KMS-11 (cell line): ENCODE data around the gene ZNF385A.

Source experiments
- H2AFZ ChIP-seq: fragments of 200-600 bp; sonication (generic); 2 replicates; pipeline ENCODE4 v1.6.1; 2016; ENCODE audit warnings: antibody characterized with exemption, mixed run types, low read depth
- H3K27ac ChIP-seq: fragments of 200-600 bp; sonication (generic); 2 replicates; pipeline ENCODE4 v1.6.1; 2016; ENCODE audit warnings: mild to moderate bottlenecking, mixed run types
- H3K27me3 ChIP-seq: fragments of 200-600 bp; sonication (generic); 2 replicates; pipeline ENCODE4 v1.6.1; 2017; ENCODE audit warnings: mild to moderate bottlenecking, low read depth, mixed run types, moderate library complexity; ENCODE audit not compliant: insufficient read depth
- H3K36me3 ChIP-seq: fragments of 200-600 bp; sonication (generic); 2 replicates; pipeline ENCODE4 v1.6.1; 2017; ENCODE audit warnings: mild to moderate bottlenecking, mixed run types; ENCODE audit not compliant: insufficient read depth
- H3K4me1 ChIP-seq: fragments of 200-600 bp; sonication (generic); 2 replicates; pipeline ENCODE4 v1.6.1; 2016; ENCODE audit warnings: mild to moderate bottlenecking, low read depth, mixed run types; ENCODE audit not compliant: poor library complexity, severe bottlenecking
- H3K4me2 ChIP-seq: fragments of 200-600 bp; sonication (generic); 2 replicates; pipeline ENCODE4 v1.7.0; 2016; ENCODE audit warnings: mild to moderate bottlenecking, mixed run types
- H3K4me3 ChIP-seq: fragments of 200-600 bp; sonication (generic); IDR thresholded peaks from 2 replicates; pipeline ENCODE4 v1.6.1; 2017; ENCODE audit warnings: low read depth, low read length, mixed read lengths; ENCODE audit not compliant: insufficient read depth
- H3K79me2 ChIP-seq: fragments of 200-600 bp; sonication (generic); 2 replicates; pipeline ENCODE4 v1.6.1; 2016; ENCODE audit warnings: low read depth, mixed run types; ENCODE audit not compliant: insufficient read depth
- H3K9ac ChIP-seq: fragments of 200-600 bp; sonication (generic); 2 replicates; pipeline ENCODE4 v1.6.1; 2016; ENCODE audit warnings: mild to moderate bottlenecking, mixed run types
- H4K20me1 ChIP-seq: fragments of 200-600 bp; sonication (generic); 2 replicates; pipeline ENCODE4 v1.6.1; 2016; ENCODE audit warnings: mild to moderate bottlenecking, mixed run types; ENCODE audit not compliant: insufficient read depth
- TF ChIP-seq, protein P1 (sequence below): fragments of 200-600 bp; sonication (generic); conservative IDR thresholded peaks from 2 replicates; pipeline ENCODE4 v1.6.1; 2017; ENCODE audit warnings: low read depth, mild to moderate bottlenecking, antibody characterized with exemption, low read length, moderate library complexity, mixed read lengths

ZNF385A gene

DNA sequence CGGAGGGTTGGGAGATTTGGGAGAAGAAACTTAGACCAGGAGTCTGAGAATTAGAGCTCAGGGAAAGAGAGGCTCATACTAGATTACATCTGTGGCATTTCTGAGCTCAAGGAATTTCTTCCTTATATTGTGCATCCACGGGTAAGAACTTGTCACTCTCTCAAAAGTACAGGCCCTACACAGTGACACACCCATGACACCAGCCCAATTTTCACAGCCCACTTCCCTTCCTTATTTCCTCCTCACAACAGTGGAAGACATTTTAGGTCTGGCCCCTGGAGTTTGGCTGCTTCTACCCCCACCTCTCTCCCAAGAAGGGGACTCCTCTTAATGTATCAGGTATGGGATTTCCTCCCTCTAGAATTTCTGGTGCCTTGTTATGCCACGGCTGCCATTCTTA lies 9.2 kb upstream of the ZNF385A start:
- no peak overlapping the region for H3K4me2 ChIP-seq
- TF ChIP-seq, protein P1, sequence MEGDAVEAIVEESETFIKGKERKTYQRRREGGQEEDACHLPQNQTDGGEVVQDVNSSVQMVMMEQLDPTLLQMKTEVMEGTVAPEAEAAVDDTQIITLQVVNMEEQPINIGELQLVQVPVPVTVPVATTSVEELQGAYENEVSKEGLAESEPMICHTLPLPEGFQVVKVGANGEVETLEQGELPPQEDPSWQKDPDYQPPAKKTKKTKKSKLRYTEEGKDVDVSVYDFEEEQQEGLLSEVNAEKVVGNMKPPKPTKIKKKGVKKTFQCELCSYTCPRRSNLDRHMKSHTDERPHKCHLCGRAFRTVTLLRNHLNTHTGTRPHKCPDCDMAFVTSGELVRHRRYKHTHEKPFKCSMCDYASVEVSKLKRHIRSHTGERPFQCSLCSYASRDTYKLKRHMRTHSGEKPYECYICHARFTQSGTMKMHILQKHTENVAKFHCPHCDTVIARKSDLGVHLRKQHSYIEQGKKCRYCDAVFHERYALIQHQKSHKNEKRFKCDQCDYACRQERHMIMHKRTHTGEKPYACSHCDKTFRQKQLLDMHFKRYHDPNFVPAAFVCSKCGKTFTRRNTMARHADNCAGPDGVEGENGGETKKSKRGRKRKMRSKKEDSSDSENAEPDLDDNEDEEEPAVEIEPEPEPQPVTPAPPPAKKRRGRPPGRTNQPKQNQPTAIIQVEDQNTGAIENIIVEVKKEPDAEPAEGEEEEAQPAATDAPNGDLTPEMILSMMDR, result no peak
- no peak overlapping the region for H3K9ac ChIP-seq
- no peak overlapping the region for H3K4me3 ChIP-seq
- no peaks in the 10 kb centered on the region for H3K79me2 ChIP-seq
- H2AFZ ChIP-seq, result no peak overlapping the region
- H3K27me3 ChIP-seq, result peaks cover 11% of the 10 kb centered on the region; the same call in 1 of the 2 replicates
- H3K36me3 ChIP-seq, result no peaks in the 10 kb centered on the region
- no peaks in the 10 kb centered on the region for H3K4me1 ChIP-seq
- H4K20me1 ChIP-seq, result no peaks in the 10 kb centered on the region
- H3K27ac ChIP-seq, result no peak overlapping the region

DNA sequence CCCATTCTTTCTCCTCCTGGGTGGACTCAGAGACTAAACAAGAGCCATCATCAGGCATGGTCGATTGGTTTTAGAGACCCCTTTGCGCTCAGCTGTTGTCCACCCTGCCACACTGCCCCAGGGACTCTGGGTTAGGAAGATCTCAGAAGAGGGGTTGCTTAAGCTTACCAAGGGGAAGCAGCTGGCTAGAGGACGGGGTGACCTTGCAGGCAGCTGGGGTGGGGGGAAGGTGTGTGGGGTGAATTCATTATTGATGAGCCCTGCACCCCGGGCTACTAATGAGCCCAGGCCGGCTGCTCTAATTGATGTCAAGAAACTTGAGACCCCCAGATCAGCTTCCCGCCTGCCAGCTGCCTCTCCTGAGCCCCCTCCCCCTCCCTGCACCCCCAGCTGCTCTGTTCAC lies 8.7 kb upstream of the ZNF385A start:
- no peaks in the 10 kb centered on the region for H3K79me2 ChIP-seq
- TF ChIP-seq, protein P1, result no peak
- no peak overlapping the region for H3K27ac ChIP-seq
- H3K4me1 ChIP-seq, result no peaks in the 10 kb centered on the region
- no peak overlapping the region for H3K4me2 ChIP-seq
- H3K4me3 ChIP-seq, result no peak overlapping the region
- peaks cover 11% of the 10 kb centered on the region; the same call in 1 of the 2 replicates for H3K27me3 ChIP-seq
- no peak overlapping the region for H3K9ac ChIP-seq
- H4K20me1 ChIP-seq, result no peaks in the 10 kb centered on the region
- no peak overlapping the region for H2AFZ ChIP-seq
- H3K36me3 ChIP-seq, result no peaks in the 10 kb centered on the region

DNA sequence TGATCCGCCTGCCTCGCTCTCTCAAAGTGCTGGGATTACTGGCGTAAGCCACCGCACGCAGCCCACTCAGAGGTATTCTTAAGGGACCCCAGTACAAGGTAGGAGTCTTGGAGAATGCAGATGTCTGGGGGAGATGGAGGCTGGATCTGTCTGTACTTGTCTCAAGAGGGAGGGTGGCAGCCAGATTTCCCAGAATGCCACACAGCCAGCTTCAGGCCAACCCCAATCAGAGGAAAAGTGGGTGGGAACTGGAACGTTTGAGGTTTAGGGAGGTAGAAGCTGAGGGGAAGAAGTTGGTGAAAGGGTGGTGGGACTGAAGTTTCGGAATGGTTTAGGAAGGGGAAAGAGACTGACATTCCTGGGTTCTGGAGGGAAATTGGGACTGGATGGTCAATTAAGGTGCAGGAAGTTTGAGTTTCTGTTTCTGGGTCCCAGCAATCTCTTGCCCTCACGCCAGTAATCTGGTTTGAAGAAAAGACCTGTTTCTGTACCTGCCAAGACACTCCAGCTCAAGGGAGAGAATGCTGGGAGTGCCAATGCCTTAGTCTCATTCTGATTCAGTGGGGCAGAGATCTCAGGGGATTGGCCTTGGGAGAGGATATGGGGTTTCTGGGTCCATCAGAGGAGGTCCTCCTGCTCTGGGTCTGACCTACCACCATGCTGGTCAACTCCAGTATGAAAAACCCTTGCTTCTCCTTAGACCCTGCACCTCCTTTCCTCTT lies 8.1 kb upstream of the ZNF385A start:
- H3K36me3 ChIP-seq, result no peaks in the 10 kb centered on the region
- no peak overlapping the region for H3K9ac ChIP-seq
- no peaks in the 10 kb centered on the region for H3K4me1 ChIP-seq
- peaks cover 11% of the 10 kb centered on the region; the same call in 1 of the 2 replicates for H3K27me3 ChIP-seq
- H2AFZ ChIP-seq, result no peak overlapping the region
- H3K4me2 ChIP-seq, result no peak overlapping the region
- no peak overlapping the region for H3K27ac ChIP-seq
- no peaks in the 10 kb centered on the region for H4K20me1 ChIP-seq
- H3K79me2 ChIP-seq, result no peaks in the 10 kb centered on the region
- H3K4me3 ChIP-seq, result no peak overlapping the region
- TF ChIP-seq, protein P1, result no peak

DNA sequence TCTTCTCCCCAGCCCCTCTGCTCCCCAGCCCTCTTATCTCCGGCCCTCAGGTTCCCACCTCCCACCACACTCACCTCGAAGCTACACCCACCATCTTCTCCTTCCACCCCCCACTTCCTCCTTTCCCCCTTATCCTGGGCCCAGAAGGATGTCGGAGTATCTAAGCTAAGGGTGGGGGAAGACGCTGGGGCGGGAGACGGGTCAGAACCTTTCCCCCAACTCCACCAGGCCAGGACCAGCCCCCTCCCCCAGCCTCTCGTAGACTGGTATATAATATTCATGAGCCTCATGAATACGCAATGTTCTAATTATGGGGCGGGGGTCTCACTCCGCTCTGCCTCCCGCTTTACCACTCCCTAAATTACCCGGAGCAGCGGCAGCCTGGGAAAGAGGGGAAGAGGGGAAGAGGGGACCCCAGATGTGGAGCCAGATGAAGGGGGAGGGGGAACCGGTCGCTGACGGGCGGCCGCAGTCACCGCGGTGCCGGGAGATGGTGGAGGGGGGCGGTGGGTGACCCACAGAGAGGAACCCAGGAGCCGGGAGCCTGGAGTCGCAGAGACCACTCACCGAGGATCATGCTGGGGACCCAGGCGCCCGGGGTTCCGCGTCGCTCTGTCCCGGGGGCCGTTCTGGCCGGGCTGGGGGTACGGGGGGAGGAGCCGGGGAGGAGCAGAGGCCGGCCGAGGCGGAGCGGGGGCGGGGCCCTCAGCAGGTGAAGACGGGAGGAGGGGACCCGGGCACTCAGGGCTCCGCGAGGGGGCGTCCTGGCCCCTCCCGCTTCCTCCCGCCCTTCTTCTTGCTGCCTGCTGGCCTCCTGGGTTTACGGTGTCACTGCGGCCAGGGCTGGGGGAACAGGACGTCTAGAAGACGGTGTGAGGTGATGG lies 6.4 kb upstream of the ZNF385A start:
- no peak overlapping the region for H3K27ac ChIP-seq
- H3K4me1 ChIP-seq, result no peaks in the 10 kb centered on the region
- H3K27me3 ChIP-seq, result peaks cover 11% of the 10 kb centered on the region; the same call in 1 of the 2 replicates
- TF ChIP-seq, protein P1, result no peak
- H2AFZ ChIP-seq, result no peak overlapping the region
- H3K79me2 ChIP-seq, result no peaks in the 10 kb centered on the region
- H3K4me3 ChIP-seq, result no peak overlapping the region
- H3K36me3 ChIP-seq, result no peaks in the 10 kb centered on the region
- H3K9ac ChIP-seq, result no peak overlapping the region
- no peaks in the 10 kb centered on the region for H4K20me1 ChIP-seq
- no peak overlapping the region for H3K4me2 ChIP-seq
